Measurements from ENCODE around the gene SHQ1.
"Not testable (repeated sequence)": the region's sequence is repeated elsewhere in the genome, so short reads cannot be mapped to it uniquely, and the experiment has no call there.

Gene SHQ1

DNA sequence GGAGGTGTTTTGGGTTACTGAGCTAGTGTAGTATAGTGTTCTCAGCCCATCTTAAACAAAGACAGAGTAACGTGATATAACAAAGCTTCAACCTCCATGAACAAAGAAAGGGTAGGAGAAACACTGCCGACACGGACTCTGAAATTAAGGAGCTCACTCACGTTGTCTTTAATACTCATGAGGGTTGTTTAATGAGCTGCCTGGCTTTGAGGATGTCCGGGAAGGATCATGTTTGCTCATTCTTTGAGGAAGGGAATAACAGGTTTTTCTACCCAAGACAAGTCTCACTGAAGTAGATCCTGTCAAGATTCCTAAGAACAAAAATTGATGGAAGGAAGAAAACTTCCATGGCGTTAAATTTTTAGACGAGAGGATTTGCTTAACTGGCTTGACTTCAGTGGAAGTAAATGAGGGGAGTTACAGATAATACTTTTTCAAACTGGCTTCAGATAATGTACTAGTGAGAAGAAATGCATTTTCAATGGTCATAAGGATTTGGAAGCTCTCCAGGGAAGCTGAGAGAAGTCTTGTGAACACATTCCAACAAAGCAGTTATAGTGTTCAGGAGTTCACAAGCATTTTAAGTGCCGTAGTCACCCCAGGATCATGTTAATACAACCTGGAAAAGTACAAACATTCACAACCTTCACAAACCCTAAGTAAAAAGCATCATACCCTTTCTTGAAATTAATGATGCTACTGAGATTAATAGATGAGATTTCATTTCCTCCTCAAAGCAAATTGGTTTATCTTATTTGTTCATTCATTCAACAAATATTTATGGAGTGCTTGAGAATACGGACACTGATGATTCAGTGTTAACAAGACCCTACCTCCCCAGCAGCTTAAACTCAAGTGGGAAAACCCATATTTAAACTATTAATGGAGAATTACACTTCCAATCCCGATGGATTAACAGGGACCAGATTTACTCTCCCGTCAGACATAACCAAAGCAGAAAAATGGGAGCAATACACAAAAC lies 101.5 kb downstream of the SHQ1 start:
- no peak for DNase-seq

DNA sequence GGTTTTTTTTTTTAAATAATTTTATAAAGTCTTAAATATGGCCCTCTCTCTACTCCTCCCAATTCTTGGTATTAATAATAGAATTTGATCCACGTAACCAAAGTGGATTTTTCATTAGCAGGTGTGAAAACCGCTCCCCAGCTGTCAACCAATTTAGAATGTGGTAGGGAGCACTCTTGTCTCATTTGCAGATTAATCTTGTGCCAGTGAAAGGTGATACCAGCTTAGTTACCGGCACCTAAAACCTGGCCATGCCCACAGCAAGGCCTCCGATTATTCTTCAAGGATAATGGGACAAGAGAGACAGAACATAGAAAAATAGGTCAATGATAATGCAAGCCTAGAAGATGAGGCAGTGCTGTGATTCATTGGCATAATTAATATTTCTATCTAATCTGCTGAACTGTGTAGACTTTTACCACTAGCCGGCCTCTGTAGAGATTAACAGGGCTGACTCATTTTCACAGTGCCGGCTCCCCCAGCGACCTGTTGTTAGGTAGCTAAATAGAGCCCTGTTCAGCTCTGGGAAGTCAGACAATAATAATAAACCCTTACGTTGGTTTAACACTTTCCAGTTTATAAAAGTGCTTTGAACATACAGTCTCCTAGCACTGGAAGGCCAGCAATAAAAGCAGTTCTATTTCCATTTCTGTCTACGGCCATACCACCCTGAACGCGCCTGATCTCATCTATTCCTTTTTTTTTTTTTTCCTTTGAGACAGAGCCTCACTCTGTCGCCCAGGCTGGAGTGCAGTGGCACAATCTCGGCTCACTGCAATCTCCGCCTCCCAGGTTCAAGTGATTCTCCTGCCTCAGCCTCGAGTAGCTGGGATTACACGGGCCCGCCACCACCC lies 102.9 kb downstream of the SHQ1 start:
- DNase-seq: no peak

DNA sequence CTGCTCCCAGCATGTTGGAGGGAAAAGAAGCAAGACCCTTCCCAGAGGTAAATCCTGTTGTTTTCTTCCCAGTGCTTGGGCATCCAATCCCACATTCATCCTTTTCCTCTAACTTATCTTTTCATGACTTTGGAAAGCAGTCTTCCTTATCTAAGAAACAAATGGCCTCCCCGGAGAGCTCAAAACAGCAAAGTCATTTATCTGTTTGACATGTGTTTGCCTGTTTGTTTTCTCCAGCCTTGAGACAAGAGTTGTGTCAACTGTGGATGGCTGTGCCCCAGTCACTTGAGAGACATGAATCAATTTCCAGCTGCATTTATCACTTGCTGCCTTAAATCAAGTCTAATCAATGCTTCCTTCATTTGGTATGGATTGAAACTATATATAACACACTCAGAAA lies 103.9 kb downstream of the SHQ1 start:
- no peak for DNase-seq

DNA sequence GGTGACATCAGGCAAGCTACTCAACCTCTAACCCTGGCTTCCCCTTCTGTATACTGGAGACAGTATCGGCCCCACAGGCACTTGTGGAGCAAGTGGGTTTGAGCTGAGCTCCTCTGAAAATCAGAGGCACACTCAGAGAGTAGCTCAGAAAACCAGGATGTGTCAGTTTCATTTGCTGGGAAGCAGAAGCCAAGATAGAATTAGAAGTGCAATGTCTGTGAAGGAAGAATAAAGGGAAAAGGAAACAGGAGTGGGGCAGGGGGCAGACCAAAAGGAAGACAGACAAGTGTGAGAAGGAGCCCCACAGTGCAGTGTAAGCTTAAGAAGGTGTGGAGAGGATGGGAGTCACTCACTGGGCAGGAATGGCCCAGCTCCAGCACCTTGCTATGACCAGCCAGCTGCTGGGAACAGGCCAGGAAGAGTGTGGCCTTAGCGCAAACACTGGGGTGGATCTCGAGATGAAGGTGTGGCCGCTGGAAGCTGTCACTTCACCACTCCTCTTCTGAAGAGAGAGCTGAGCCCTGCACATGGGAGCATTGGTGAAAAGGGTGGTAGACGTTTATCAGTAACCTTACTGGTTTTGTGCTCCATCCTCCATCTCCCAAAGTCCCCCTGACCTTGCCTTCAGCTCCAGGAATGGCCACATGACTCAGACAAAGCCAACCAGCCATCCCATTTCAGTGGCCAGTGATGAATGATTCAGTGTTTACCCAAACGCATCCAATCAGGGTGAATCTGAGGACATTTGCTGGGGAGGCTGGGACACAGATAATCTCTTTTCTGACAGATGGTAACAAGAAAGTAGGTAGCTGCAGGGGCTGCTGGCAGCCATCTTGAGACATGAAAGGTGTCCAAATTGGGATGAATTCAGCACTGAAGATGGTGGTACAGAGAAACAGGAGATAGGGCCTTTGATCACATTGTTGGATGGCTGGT lies 108.4 kb downstream of the SHQ1 start:
- no peak for DNase-seq

DNA sequence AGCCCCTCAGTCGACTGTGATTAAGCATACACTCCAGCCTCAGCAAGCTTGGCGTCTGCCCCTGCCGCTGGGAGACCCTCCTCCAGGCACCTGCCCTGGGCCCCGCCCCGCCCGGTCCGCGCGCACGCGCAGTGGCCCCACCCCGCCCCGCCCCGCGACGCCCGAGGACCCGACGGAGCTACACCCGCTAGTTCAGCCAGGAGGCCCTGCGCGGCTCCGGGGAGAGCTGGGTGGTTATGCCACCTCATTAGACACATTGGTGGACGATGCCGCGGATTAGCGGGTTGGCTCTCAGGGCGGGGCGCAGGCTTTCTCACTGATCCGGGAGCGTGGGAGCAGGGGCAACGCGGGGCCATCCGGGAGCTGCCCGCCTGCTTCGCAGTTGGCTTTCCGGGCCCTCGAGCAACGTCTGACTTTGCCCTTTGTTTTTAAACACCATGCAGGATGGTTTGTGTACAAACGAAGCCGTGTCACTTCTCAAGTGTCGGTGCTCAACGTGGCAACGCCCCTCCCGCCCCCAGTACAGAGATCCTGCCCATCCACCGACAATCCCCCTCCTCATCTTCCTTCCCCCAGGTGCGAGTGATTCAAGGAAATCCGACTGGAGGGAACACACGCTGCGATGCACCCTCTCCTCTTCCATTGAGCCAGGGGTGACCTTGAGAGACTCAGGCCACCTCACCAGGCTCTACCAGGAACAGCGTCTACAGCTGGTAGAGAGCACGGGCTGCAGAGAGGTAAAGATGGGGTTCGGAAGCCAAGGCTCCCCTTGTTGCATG lies 109.3 kb downstream of the SHQ1 start:
- no peak for DNase-seq

DNA sequence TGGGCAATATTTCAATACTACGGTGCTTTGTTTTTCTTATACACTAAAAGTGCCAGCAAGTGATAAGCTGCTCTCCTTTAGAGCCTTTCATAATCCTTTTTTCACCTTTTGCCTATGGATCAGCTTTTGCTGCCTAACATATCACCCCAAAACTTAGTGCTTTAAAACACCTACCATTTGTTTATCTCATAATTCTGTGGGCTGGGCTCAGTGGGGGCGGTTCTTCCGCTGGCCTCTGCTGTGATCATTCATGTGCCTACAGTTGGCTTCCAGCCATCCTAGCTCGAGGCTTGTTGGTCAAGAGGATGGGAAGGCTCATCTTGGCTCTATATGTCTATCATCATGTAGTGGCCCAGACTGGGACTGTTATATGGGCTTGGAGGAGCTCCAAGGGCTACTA lies 113.2 kb downstream of the SHQ1 start:
- not testable (repeated sequence) for DNase-seq

DNA sequence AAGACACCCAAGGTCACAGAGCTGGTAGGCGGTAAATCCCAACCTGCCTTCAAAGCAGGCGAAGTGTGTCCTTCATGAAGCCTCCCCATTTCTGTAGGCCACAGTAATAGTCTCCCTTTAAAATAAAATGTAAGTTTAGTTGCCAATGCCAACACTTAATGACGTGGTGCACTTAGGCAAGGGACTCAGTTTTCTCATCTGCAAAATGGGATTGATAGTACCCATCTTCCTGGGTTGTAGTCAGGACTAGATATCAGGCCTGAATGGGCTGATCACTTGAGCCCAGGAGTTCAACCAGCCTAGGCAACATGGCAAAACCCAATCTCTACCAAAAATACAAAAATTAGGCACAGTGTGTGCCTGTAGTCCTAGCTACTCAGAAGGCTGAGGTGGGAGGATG lies 114.6 kb downstream of the SHQ1 start:
- no peak for DNase-seq

DNA sequence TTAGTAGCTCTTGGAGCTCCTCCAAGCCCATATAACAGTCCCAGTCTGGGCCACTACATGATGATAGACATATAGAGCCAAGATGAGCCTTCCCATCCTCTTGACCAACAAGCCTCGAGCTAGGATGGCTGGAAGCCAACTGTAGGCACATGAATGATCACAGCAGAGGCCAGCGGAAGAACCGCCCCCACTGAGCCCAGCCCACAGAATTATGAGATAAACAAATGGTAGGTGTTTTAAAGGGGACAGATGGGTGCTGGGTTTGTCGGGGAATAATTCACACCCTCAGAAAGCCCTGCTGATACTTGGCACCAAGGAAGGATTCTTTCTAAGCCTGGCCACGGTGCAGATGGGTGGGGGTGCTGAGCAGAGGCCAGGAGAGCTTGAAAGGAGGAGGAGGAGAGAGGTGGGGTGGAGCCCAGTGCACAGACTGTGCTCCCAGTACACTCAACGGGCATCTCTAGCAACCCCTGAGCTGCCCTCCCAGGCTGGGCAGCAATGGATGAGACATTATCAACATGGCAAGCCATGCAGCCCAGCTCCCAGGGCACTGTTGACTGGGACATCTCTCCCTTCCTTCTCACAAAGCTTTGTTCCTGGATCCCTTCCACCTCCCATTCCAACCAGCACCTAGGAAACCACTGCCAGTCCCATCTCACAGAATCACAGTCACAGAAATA lies 115.4 kb downstream of the SHQ1 start:
- not testable (repeated sequence) for DNase-seq

DNA sequence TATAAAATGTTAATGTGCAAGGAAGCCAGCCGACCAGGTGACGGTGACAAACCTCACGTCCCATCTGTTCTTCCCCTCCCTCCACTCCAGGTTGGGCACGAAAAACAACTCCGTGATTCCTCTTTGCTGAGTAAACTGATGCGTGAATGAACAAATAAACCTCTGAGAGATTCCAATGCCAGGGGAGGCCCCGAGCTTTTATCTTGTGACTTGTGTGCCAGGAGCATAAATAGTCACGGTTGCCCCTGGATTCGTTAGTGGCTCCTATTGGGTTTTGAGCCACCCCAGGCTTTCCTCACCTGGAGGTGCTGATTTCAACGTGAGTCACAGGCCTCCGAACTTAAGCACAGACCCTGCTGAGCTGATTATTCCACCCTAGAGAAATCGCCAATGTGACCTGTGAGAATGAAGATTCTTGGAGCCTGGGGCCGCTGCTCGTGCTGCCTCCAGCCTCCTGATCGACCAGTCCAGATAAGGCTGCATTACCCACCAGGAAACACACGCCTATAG lies 119.2 kb downstream of the SHQ1 start:
- DNase-seq: no peak

DNA sequence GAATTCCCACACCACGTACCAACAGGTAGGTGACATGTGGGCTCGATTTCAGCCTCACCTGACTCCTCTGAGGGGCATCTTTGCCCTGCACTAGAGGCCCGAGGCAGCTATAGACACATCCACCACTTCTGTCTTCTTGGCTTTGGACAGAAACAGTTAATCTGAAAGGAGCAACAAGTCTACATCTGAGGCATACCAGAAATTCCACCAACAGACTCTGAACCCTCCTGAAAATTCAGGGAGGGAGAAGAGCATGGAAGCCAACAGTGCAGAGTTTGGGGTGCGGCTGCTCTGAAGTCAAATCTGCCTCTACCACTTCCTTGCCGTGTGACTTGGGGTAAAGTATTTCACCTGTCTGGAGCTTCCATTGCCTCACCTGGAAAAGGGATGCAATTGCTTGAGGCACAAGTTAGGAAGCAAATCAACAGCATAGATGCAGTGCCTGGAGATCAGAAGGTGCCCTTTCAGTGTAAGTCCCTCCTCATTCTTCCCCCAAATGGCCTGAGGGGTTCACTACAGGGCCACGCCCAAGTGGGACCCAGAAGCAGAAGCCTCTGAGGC lies 119.8 kb downstream of the SHQ1 start:
- no peak for DNase-seq

DNA sequence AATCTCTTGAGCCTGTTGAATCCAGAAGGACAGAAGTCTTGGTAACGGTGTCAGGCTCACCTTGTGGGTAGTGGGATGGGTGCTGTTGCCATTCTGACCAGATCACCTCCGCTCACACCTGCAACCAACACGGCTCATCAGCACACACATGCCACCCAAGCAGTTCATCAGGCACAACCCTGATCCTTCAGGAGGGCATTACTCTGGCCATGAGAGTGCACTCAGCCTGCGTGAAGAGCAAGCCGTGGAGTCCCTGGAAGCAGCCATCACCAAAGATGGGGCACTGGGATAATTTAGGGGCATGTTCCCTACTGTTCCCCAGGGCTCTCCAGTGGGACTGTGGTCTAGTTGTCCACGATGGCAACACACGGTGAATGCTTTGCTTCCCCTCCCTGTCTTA lies 120.5 kb downstream of the SHQ1 start:
- DNase-seq: no peak

DNA sequence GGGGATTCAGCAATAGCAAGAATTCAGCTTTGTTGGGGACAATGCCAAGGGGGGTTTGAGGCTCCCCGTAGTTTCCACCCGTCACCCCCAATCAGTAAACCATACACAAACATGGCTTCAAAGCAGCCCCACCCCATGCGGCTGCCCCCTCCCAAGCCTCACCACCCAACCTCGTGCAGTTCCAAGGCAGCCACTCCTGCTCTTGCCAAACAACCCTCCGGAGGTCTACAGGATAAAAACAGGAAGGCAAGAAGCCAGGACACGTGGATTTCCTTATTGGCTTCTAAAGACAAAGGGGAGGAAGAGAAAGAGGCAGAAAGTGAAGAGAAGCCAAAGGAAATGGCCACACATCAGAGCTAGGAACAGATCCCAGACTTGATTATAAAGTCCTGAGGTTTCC lies 121.1 kb downstream of the SHQ1 start:
- no peak for DNase-seq

DNA sequence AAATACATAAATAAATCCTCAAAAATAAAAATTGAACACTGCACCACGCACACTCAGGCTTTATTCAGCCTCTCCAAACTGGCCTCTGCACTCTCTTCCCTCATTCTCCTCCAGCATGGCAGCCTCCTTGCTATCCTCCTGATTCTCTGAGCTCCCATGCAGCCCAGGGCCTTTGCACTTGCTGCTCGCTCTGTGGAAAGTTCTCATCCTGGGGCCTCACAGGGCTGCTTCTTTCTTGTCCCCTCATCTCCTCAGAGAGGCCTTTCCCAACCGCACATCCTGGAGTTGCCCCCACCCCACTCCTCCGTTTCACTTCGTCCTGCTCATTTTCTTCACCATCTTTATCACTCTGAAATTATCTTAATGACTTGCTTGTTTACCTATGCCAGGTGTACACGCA lies 123.0 kb downstream of the SHQ1 start:
- DNase-seq: no peak

DNA sequence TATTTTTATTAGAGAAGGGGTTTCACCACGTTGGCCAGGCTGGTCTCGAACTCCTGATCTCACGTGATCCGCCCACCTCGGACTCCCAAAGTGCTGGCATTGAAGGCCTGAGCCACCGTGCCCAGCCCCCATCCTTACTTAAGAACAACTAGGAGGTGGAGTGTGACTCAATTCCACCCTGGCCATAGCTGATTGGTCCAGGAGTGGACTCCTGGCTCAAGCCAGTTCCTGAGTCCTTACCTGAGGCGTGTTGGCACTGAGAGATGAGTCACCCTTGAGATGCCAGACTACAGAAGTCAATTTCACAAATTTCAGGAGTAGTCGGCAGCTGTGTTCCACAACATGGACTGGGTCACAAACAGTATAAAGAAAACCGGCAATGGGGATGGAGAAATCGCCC lies 124.2 kb downstream of the SHQ1 start:
- no peak for DNase-seq

DNA sequence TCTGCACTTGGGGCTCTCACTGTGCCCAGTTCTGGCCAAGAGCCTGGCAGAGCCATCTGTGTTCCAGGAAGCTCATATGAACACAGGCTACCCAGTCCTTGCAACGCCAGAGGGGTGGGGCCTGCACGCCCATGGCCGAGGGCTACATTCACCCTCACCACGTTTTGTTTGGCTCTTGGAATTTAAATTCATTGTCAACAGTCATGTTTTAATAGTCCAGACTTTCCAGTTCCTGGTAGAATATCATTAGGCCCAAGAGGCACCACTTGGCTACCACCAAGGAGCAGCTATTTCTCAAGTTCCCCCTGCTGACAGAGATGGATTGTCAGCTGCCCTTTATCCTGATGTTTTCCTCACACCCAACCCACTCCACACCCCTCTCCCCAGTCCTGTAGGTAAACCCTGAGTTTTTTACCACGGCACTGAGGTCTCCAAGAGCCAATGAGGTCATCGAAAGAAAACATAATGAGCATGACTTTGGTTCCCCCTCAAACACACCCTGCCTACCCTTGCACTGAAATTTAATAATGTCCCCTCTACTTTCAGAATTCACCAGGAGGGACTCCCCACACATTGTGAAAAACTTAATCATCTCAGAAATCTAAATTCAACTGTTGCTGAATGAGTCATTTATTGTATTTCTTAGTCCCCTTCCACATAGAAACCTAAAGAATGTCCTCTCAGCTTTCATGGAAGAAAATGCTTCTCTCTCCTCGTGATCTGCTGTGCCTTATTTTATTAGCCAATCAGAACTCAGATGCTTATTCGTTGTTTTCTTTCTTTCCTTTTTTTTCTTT lies 125.1 kb downstream of the SHQ1 start:
- no peak for DNase-seq

DNA sequence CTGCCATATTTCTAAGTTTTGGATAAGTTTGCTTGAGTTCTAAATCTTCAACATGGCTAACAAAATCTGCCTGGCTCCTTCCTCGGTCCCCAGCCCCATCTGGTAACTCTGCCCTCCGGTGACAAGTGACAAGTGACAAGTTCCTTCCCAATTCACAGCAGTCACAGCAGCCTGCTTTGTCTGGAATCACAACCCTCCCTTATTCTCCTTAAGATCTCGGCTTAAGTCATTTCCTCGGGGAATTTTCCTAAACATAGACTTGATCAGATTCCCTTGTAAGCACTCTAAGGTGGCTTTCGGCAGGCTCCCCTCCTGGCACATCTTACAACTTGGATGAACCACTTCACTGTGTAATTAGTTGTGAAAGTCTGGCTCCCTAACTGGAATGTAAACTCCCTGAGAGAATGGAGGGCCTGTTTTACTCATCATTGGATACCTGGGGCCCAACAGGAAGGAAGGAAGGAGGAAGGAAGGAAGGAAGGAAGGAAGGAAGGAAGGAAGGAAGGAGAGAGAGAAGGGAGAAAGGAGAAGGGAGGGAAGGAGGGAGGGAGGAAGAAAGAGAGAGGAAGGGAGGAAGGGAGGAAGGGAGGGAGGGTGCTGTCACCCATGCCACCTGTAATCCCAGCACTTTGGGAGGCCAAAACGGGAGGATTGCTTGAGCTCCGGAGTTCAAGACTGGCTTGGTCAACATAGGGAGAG lies 126.4 kb downstream of the SHQ1 start:
- no peak for DNase-seq

DNA sequence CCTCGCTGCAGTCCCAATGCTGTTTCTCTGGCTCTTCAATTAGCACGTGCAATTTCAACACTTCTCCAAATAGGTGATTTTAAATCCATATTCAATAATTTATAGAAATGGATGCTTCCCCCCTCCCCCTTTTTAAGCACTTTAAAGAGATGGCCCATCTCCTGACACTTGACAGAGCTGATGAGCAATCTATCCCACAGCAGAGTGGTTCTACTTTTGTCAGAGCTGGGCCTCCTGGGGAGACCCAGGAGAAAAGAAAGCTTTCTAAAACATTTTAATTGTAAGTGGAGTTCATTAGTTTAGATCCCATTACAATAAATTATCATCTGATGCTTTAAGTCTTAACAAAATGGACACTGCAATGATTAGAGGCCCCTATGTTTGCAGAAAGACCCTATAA lies 127.7 kb downstream of the SHQ1 start:
- no peak for DNase-seq

DNA sequence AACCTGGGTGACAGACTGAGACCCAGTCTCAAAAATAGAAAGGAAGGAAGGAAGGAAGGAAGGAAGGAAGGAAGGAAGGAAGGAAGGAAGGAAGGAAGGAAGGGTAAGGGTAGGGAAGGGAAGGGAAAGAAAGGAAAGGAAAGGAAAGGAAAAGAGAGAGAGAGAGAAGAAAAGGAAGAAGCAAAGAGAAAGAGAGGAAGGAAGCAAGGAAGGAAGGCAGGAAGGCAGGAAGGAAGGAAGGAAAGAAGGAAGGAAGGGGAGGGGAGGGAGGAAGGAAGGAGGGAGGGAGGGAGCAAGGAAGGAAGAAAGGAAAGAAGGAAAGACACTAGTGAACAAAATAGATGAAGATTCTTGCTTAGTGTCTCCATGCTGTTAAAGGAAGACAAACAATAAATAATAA lies 129.1 kb downstream of the SHQ1 start:
- DNase-seq: no peak

DNA sequence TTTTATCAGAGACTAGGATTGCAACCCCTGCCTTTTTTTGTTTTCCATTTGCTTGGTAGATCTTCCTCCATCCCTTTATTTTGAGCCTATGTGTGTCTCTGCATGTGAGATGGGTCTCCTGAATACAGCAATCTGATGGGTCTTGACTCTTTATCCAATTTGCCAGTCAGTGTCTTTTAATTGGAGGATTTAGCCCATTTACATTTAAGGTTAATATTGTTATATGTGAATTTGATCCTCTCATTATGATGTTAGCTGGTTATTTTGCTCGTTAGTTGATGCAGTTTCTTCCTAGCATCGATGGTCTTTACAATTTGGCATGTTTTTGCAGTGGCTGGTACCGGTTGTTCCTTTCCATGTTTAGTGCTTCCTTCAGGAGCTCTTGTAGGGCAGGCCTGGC lies 134.1 kb downstream of the SHQ1 start:
- DNase-seq: not testable (repeated sequence)
